PC-9 (cell line): ENCODE data around the gene ZNF181. TPM values are rescaled to one million over a fixed set of nuclear protein-coding genes. Genes with fewer than 3 reads are reported as not detected.

Experiments
- BruUV-seq: library from RNA; stranded (reverse); fragments of 400-500 nt; replicated peaks from 2 replicates; lab custom pipeline; 2021; lab: Mats Ljungman, UMichigan
- CTCF ChIA-PET: fragments of 300-600 bp; sonication (Branson Sonifier 250); formaldehyde crosslinking; loops from one replicate; lab custom pipeline; 2022; ENCODE audit warnings: antibody characterized with exemption; lab: Charles Lee
- POLR2A ChIA-PET: fragments of 300-600 bp; sonication (Branson Sonifier 250); formaldehyde crosslinking; loops from one replicate; lab custom pipeline; 2022; ENCODE audit warnings: antibody characterized with exemption; ENCODE audit not compliant: unreplicated experiment; lab: Charles Lee
- DNase-seq, 2 experiments: peaks; one replicate each; pipeline versions ENCODE4 v3.0.0 to v3.0.0-alpha.2; 2015 to 2022; ENCODE audit warnings: mixed read lengths in 1 of 2
- H2AFZ ChIP-seq: fragments of 200-600 bp; sonication (generic); 2 replicates; pipeline ENCODE4 v1.8.1; 2017; ENCODE audit warnings: antibody characterized with exemption
- H3F3A ChIP-seq: fragments of 200-600 bp; sonication (generic); 2 replicates; pipeline ENCODE4 v1.8.1; 2017; ENCODE audit warnings: antibody characterized with exemption, mild to moderate bottlenecking, low read depth; ENCODE audit not compliant: insufficient read depth
- H3K27ac ChIP-seq: fragments of 200-600 bp; sonication (generic); 2 replicates; pipeline ENCODE4 v1.6.1; 2016; ENCODE audit warnings: mixed run types
- H3K27me3 ChIP-seq: fragments of 200-600 bp; sonication (generic); 2 replicates; pipeline ENCODE4 v1.6.1; 2016; ENCODE audit warnings: low read depth, mixed run types; ENCODE audit not compliant: insufficient read depth
- H3K36me3 ChIP-seq: fragments of 200-600 bp; sonication (generic); 2 replicates; pipeline ENCODE4 v1.6.1; 2016; ENCODE audit warnings: low read depth, mixed run types
- H3K4me1 ChIP-seq: fragments of 200-600 bp; sonication (generic); replicated peaks from 2 replicates; pipeline ENCODE4 v1.6.1; 2016; ENCODE audit warnings: mixed run types; ENCODE audit not compliant: insufficient read depth
- H3K4me2 ChIP-seq: fragments of 200-600 bp; sonication (generic); 2 replicates; pipeline ENCODE4 v1.6.1; 2017; ENCODE audit warnings: mixed run types
- H3K4me3 ChIP-seq: fragments of 200-600 bp; sonication (generic); 2 replicates; pipeline ENCODE4 v1.6.1; 2016; ENCODE audit warnings: mixed run types
- H3K79me2 ChIP-seq: fragments of 200-600 bp; sonication (generic); 2 replicates; pipeline ENCODE4 v1.6.1; 2017; ENCODE audit warnings: low read depth, mixed run types
- H3K9me2 ChIP-seq: fragments of 200-600 bp; sonication (generic); 2 replicates; pipeline ENCODE4 v1.8.1; 2017; ENCODE audit warnings: mild to moderate bottlenecking; ENCODE audit not compliant: insufficient read depth
- H3K9me3 ChIP-seq: fragments of 200-600 bp; sonication (generic); 2 replicates; pipeline ENCODE4 v1.8.1; 2016; ENCODE audit warnings: low read depth; ENCODE audit not compliant: insufficient read depth
- H4K20me1 ChIP-seq: fragments of 200-600 bp; sonication (generic); 2 replicates; pipeline ENCODE4 v1.8.1; 2017; ENCODE audit not compliant: insufficient read depth
- CTCF ChIP-seq: fragments of 200-600 bp; sonication (generic); conservative IDR thresholded peaks from 2 replicates; pipeline ENCODE4 v1.6.1; 2017; ENCODE audit warnings: mixed run types, antibody characterized with exemption, mild to moderate bottlenecking, moderate library complexity
- EZH2 ChIP-seq: fragments of 200-600 bp; sonication (generic); IDR thresholded peaks from 2 replicates; pipeline ENCODE4 v1.8.0; 2017; ENCODE audit warnings: antibody characterized with exemption, low read depth
- intact Hi-C: fragments of 100-400 bp; cut with micrococcal nuclease; formaldehyde crosslinking; loops from one replicate; pipeline ENCODE4 v1.10.0; 2022; ENCODE audit not compliant: unreplicated experiment
- total RNA-seq: library from RNA; stranded (reverse); gene quantifications from 2 replicates; pipeline ENCODE4 v1.2.3, GENCODE V29; 2021

ZNF181 gene
- total RNA-seq, 1 experiment from 2014 or later = 4.7 TPM

- intact Hi-C loops = loop anchor here (1.0 kb wide), 2 partner anchors 73 to 211 kb away; no protein-coding TSS in a partner anchor
- no TSS peak for BruUV-seq
- ChIA-PET CTCF (no interaction called here), POLR2A (no interaction called here)
- H3F3A ChIP-seq = no peaks in the 10 kb centered on the region
- DNase-seq = peak; percentile 48 to 58
- H4K20me1 ChIP-seq = no peaks in the 10 kb centered on the region
- no peaks in the 10 kb centered on the region for H3K36me3 ChIP-seq
- no peaks in the 10 kb centered on the region for H3K9me2 ChIP-seq
- H3K4me2 ChIP-seq = no peak overlapping the region
- H2AFZ ChIP-seq = no peak overlapping the region
- H3K79me2 ChIP-seq = no peaks in the 10 kb centered on the region
- H3K27me3 ChIP-seq = peaks cover 9% of the 10 kb centered on the region; the same call in 1 of the 2 replicates
- no peaks in the 10 kb centered on the region for H3K4me1 ChIP-seq
- H3K9me3 ChIP-seq = peaks cover 10% of the 10 kb centered on the region; the same call in 1 of the 2 replicates
- H3K27ac ChIP-seq = no peak overlapping the region
- TF ChIP-seq EZH2 (no peak), CTCF (peak; percentile 86)
- H3K4me3 ChIP-seq = no peak overlapping the region
Measured at GRCh38 chr19:34712395-34713261, 21.4 kb upstream of the ZNF181 start.

- intact Hi-C loops = no loop called here
- Histone ChIP-seq H3K27ac (no peak overlapping the region), H4K20me1 (no peaks in the 10 kb centered on the region), H3K4me1 (no peaks in the 10 kb centered on the region), H3K79me2 (no peaks in the 10 kb centered on the region), H3K4me2 (no peak overlapping the region), H2AFZ (no peak overlapping the region), H3K9me3 (peaks cover 10% of the 10 kb centered on the region; the same call in 1 of the 2 replicates), H3K36me3 (no peaks in the 10 kb centered on the region), H3K9me2 (no peaks in the 10 kb centered on the region), H3F3A (no peaks in the 10 kb centered on the region), H3K4me3 (no peak overlapping the region), H3K27me3 (peaks cover 15% of the 10 kb centered on the region; the same call in 1 of the 2 replicates)
- TF ChIP-seq EZH2 = no peak
- no peak for TF ChIP-seq CTCF
- no TSS peak for BruUV-seq
- CTCF ChIA-PET = no interaction called here
- no peak for DNase-seq
- POLR2A ChIA-PET = no interaction called here
Measured at GRCh38 chr19:34713262-34713637, 20.8 kb upstream of the ZNF181 start.

GRCh38 chr19:34715357-34715756, 18.7 kb upstream of the ZNF181 start:
- H2AFZ ChIP-seq = no peak overlapping the region
- H3K36me3 ChIP-seq = no peaks in the 10 kb centered on the region
- CTCF ChIA-PET = no interaction called here
- no peaks in the 10 kb centered on the region for H3K9me2 ChIP-seq
- H3K4me3 ChIP-seq = no peak overlapping the region
- no peak overlapping the region for H3K27ac ChIP-seq
- BruUV-seq = no TSS peak
- DNase-seq = no peak
- H4K20me1 ChIP-seq = no peaks in the 10 kb centered on the region
- no peaks in the 10 kb centered on the region for H3K4me1 ChIP-seq
- peaks cover 10% of the 10 kb centered on the region; the same call in 1 of the 2 replicates for H3K9me3 ChIP-seq
- peaks cover 26% of the 10 kb centered on the region for H3K27me3 ChIP-seq
- TF ChIP-seq CTCF (no peak), EZH2 (no peak)
- intact Hi-C loops = no loop called here
- POLR2A ChIA-PET = no interaction called here
- no peak overlapping the region for H3K4me2 ChIP-seq
- no peaks in the 10 kb centered on the region for H3F3A ChIP-seq
- H3K79me2 ChIP-seq = no peaks in the 10 kb centered on the region
